Thyroid gland (tissue), 4 donors: ENCODE data around the gene ADRA2B.

ENCODE experiments used
- CTCF ChIP-seq, 6 experiments: fragments of 200-600 bp in 3 of 6; fragments of 450-650 bp in 3 of 6; sonication (generic) in 3 of 6; IDR thresholded peaks; one replicate each; pipeline ENCODE4 v1.5.1; 2016 to 2019; ENCODE audit warnings: antibody characterized with exemption in 6 of 6, mild to moderate bottlenecking in 2 of 6, inconsistent platforms in 1 of 6, moderate library complexity in 1 of 6
- POLR2A ChIP-seq, 2 donors: fragments of 450-650 bp; IDR thresholded peaks; one replicate each; pipeline ENCODE4 v1.6.1; 2017; ENCODE audit warnings: antibody characterized with exemption in 2 of 2, mild to moderate bottlenecking in 2 of 2, moderate library complexity in 1 of 2

- no peak for TF ChIP-seq CTCF (IDR thresholded peaks at IDR 0.05)
- TF ChIP-seq POLR2A (IDR thresholded peaks at IDR 0.05) = no peak
These were observed 41.1 kb downstream of the ADRA2B start for GRCh38 chr2:96075199-96075771.
